ENCODE measurements around the gene MYO15B.

The MYO15B gene

DNA sequence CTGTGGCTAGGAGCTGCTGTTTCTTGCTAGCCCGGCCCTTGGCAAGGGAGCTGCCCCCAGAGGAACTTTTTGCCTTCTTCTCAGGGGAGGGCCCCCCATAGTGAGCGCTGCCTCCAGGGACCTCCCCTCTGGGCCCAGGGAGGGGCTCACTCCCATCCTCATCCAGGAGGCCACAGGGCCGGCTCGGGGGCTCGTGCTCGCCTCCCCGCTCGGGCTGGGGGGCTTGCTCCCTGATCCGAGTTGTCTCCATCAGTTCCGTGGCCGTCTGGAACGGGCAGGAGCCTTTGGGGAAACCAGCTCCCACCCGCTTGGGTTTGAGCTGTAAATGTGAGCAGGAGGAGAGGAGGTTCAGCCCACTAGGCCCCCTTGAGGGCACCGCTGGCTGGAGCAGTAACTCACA is 41.6 kb downstream of the MYO15B start:
- TF ChIP-seq, protein P1, sequence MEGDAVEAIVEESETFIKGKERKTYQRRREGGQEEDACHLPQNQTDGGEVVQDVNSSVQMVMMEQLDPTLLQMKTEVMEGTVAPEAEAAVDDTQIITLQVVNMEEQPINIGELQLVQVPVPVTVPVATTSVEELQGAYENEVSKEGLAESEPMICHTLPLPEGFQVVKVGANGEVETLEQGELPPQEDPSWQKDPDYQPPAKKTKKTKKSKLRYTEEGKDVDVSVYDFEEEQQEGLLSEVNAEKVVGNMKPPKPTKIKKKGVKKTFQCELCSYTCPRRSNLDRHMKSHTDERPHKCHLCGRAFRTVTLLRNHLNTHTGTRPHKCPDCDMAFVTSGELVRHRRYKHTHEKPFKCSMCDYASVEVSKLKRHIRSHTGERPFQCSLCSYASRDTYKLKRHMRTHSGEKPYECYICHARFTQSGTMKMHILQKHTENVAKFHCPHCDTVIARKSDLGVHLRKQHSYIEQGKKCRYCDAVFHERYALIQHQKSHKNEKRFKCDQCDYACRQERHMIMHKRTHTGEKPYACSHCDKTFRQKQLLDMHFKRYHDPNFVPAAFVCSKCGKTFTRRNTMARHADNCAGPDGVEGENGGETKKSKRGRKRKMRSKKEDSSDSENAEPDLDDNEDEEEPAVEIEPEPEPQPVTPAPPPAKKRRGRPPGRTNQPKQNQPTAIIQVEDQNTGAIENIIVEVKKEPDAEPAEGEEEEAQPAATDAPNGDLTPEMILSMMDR (IDR thresholded peaks at IDR 0.05): no peak

DNA sequence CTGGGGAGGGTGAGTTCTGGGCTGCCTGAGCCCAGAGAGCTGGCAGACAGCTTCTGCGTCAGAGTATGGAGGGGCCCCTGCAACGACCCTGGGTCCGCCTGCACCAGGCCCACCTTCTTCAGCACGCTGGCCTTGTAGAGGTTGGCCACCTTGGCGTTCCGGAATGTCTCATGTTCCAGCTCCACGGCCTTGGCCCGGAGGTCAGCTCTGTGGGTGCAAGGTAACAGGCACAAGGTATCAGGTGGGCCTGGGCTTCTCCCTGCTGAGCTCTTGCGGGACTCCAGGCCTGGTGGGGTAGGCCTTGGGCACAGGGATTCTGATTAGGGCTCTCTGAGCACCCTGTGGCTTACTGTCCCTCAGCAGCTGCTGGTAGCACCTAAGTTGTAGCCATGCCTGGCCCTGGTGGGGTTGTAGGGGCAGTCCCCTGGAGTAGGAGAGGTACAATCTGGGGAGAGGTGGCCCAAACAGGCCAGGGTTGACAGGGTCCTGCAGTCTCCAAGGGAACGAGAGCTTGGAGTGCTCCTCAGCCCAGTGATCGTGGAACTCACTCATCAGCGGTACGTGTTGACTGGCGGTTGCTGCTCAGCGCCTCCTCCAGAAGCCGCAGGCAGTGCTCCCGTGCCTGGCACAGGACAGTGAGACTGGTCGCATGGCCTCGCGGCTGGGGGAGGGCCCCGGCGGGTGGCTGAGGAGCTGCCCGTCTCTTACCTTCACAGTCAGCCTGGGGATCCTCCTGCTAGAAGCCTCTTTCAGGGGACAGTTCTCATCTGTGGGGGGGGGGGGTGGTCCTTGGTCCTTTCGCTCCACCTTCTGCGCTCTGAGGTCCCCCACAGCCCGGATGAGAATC is 42.7 kb downstream of the MYO15B start:
- TF ChIP-seq, protein P1 (IDR thresholded peaks at IDR 0.05): no peak

DNA sequence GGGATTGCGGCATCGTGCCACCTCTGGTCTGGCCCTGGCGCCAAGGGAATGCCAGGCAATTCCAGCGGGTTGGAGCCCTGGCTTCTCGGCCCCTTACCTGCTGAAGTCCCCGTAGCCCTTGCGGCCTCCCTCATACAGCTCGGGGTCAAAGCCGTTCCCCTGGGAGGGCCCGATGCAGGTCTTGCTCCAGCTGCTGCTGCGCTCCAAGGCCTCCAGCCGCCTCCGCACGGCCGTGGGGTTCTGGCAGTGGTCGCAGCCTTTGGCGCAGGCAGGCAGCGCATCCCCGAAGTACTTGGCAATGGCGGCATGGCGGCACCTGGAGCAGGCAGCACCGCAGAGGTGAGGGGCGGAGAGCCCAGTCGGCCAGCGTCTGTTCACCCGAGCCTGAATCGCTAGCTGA is 43.8 kb downstream of the MYO15B start:
- TF ChIP-seq, protein P1 (IDR thresholded peaks at IDR 0.05): no peak

DNA sequence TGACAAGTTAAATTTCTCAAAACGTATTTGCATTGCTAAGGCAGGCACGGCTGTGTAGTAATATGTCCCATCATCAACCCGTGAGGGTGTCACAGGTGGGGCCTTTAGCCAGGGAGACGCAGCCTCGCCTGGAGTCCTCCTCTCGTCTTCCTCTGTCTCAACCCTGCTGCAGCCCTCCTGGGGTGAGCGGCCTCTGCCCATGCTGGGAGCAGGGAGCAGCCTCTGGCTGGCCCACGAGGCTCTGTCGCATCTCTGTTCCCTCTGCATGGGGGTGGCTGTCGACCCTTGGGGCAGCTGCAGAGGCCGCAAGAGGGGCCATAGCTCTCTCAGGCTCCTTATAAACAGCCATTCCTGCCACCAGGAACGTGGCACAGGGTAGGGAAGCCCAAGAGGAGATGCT is 44.8 kb downstream of the MYO15B start:
- TF ChIP-seq, protein P1 (IDR thresholded peaks at IDR 0.05): no peak

DNA sequence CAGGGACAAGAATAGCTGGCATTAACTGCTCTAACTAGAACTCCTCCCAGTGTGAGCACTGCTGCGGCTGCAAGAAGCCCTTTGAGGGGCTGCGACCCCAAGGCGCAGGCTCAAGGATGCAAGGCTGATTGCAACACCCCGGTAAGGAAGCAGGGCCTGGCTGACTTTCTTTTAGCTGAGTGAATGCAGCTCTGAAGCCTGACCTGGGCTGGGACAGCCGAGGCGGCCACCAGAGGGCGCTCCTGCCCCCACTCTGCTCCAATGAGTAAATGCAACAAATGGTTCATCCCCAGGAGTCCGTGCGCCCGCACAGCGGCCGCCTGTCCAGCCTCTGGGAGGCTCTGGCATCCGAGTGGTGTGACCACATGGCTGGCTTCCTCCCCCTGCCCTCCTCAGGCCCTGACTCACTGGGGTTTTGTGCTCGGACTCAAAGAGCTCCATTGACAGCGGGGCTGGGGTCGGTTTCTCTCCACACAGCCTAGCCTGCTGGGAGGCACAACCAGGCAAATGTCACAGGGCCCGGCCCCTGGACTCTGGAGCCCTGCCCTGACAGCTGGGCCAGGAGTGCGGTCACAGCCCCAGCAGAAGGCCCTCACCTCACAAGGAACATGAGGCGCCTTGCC is 45.4 kb downstream of the MYO15B start, which contains the start of gene SMIM5:
Gene SMIM5 (plus strand): TSS at position 572 of the 623 bp plus-strand sequence. CDS start 6,768 bp downstream, outside the sequence.
- TF ChIP-seq, protein P1 (IDR thresholded peaks at IDR 0.05): peak; percentile 97

DNA sequence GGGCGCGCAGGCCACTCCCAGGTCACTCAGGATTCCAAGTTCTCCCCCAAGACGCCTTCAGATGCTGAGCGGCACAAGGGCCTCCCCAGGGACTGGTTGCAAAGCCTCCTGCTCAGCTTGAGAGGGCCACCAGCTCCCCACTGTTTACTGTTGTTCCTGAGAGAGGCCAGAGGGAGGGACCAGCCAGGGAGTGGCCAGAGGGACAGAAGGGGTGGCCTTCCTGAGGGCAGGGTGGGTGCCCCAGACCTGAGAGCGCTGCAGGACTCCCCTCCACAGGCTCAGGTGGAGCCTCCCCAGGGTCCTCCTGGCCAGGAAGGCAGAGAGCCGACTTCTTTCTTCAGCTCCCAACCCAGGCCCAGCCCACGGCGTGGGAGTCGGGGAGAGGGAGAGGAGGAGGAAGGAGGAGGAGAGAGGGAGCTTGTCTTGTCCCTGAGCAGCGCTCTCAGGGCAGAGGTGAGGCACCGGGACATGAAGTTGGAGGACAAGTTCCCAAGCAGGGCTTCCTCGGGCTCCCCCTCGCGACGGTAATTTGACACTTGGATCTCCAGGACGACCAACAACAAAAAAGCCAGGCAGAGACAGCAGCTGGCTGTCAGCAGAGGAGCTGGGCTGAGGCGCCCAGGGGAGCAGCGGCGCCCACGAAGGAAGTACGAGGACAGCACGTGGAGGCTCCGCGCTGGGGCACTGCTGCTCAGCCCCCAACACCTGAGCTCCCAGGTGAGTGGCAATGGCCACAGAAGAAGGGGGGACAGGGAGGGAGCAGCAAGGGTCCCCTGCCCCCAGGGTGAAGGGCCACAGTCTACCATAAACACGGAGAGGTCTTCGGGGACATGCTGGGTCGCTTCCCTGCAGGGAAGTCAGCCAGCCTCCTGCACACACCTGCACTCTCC is 46.1 kb downstream of the MYO15B start:
- TF ChIP-seq, protein P1 (IDR thresholded peaks at IDR 0.05): peak; percentile 59

DNA sequence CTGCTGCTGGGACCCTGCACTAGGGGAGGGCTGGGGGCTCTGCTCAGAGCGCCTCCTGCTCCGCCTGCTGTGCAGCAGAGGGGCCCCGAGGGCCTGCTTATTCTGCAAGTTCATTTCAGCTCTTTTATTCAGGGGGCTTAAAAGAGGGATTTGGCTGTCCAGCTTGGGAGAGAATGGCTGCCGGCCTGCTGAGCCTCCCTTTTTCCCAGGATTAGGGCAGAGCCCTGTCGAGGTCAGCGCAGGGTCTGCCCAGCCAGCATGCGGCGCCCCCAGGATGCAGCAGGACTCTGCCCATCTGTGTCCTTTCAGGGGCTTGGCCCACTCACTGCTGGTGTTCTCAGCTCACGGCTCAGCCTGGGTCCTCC is 46.8 kb downstream of the MYO15B start:
- TF ChIP-seq, protein P1 (IDR thresholded peaks at IDR 0.05): no peak

Data from LNCAP (cell line).